ENCODE measurements around the gene CDON. TPM values are rescaled to one million over a fixed set of nuclear protein-coding genes. Genes with fewer than 3 reads are reported as not detected.

Gene CDON
- total RNA-seq, 2 donors from 2014 or later, result 5.6 to 7.3 TPM

DNA sequence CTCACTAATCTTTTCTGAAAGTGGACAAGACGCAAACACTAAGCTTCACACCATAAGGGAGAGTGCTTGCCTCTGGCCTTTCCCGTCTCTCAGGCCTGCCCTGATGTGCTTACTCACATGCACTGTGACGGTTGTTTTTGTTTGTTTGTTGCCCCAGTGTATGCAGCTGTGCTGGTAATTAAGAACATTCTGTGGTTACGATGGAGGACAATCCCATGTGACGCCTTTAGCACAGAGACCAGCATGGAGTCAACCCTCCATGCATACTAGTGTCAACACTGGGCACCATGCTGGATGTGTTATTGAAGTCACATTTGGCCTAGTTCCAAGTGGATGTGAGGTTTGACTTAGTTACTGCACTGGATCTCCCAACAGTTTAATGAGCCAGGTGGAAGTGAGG is 27.8 kb upstream of the CDON start:
- 100% methylated on average over 5 of the region's 5 CpGs for WGBS, 2 donors
- no peak for ATAC-seq
- no peaks in the 10 kb centered on the region for H3K36me3 ChIP-seq (replicated peaks in 1 of 2; ENCODE audit: insufficient read depth in 1 of 2, low read depth in 2 of 2)

GRCh38 chr11:126088999-126089398 is 26.3 kb upstream of the CDON start:
- Histone ChIP-seq H3K36me3 (replicated peaks in 1 of 2; ENCODE audit: insufficient read depth in 1 of 2, low read depth in 2 of 2) (no peaks in the 10 kb centered on the region), H3K27ac (no peak overlapping the region), H3K27me3 (no peaks in the 10 kb centered on the region), H3K4me3 (no peak overlapping the region), H3K4me1 (peaks cover 17% of the 10 kb centered on the region), H3K9me3 (no peaks in the 10 kb centered on the region)
- DNase-seq (no peak), ATAC-seq (no peak)
- WGBS, 2 donors, result 28 to 44% methylated on average over 1 of the region's 1 CpG
- intact Hi-C loops (cut with DNase I), result no loop called here
- TF ChIP-seq, protein P1, sequence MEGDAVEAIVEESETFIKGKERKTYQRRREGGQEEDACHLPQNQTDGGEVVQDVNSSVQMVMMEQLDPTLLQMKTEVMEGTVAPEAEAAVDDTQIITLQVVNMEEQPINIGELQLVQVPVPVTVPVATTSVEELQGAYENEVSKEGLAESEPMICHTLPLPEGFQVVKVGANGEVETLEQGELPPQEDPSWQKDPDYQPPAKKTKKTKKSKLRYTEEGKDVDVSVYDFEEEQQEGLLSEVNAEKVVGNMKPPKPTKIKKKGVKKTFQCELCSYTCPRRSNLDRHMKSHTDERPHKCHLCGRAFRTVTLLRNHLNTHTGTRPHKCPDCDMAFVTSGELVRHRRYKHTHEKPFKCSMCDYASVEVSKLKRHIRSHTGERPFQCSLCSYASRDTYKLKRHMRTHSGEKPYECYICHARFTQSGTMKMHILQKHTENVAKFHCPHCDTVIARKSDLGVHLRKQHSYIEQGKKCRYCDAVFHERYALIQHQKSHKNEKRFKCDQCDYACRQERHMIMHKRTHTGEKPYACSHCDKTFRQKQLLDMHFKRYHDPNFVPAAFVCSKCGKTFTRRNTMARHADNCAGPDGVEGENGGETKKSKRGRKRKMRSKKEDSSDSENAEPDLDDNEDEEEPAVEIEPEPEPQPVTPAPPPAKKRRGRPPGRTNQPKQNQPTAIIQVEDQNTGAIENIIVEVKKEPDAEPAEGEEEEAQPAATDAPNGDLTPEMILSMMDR (IDR thresholded peaks at IDR 0.05), result no peak
- TF ChIP-seq POLR2A (IDR thresholded peaks at IDR 0.05), result no peak

More for the DNA sequence above, 27.8 kb upstream of the CDON start:
- H3K27ac ChIP-seq, result no peak overlapping the region
- intact Hi-C loops (cut with DNase I), result no loop called here
- no peaks in the 10 kb centered on the region for H3K9me3 ChIP-seq
- no peak overlapping the region for H3K4me3 ChIP-seq
- no peak for DNase-seq
- peaks cover 10% of the 10 kb centered on the region for H3K4me1 ChIP-seq
- H3K27me3 ChIP-seq, result no peaks in the 10 kb centered on the region
- TF ChIP-seq, protein P1 (IDR thresholded peaks at IDR 0.05), result no peak
- TF ChIP-seq POLR2A (IDR thresholded peaks at IDR 0.05), result no peak

DNA sequence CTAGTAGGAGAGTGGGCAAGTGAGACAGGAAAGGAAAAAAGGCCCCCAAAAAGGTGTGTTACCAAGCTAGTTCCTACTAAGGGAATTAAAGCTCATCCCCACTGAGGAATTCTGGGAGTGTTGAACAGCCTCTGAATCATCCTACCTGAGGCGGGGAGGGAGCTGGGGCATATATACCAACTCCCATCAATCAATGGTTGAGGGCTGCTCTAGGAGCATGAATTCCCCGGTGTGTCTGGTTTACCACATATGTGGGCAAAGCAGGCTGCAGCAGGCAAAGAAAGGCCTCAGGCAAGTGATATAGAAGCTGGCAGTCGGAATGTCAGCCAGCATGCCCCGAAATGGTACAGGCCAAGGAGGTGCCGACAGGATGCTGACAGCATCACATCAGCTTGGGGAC is 23.6 kb upstream of the CDON start:
- intact Hi-C loops (cut with DNase I), result no loop called here
- no peak for DNase-seq
- H3K27ac ChIP-seq, result no peak overlapping the region
- 77 to 78% methylated on average over 5 of the region's 5 CpGs for WGBS, 2 donors
- TF ChIP-seq POLR2A (IDR thresholded peaks at IDR 0.05), result no peak
- TF ChIP-seq, protein P1 (IDR thresholded peaks at IDR 0.05), result no peak
- H3K9me3 ChIP-seq, result no peaks in the 10 kb centered on the region
- ATAC-seq, result no peak
- H3K36me3 ChIP-seq (replicated peaks in 1 of 2; ENCODE audit: insufficient read depth in 1 of 2, low read depth in 2 of 2), result no peaks in the 10 kb centered on the region
- no peak overlapping the region for H3K4me3 ChIP-seq
- peaks cover 9% of the 10 kb centered on the region for H3K4me1 ChIP-seq
- no peaks in the 10 kb centered on the region for H3K27me3 ChIP-seq

DNA sequence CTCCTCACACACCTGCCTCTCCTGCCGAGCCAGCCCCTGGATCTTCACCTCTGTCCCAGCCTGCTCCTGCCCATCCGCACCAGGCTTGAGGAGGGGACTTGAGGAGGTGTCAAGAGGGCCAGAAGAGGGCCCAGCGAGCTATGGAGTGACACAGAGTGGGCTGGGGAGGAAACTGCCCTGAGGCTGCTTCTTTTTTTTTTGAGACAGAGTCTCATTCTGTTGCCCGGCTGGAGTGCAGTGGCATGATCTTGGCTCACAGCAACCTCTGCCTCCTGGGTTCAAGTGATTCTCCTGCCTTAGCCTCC is 21.9 kb upstream of the CDON start:
- DNase-seq (no peak), ATAC-seq (no peak)
- no peak overlapping the region for H3K27ac ChIP-seq
- H3K4me1 ChIP-seq, result peaks cover 24% of the 10 kb centered on the region
- intact Hi-C loops (cut with DNase I), result no loop called here
- no peak overlapping the region for H3K4me3 ChIP-seq
- 69 to 78% methylated on average over 4 of the region's 4 CpGs for WGBS, 2 donors
- no peaks in the 10 kb centered on the region for H3K27me3 ChIP-seq
- TF ChIP-seq, protein P1 (IDR thresholded peaks at IDR 0.05), result no peak
- no peak for TF ChIP-seq POLR2A (IDR thresholded peaks at IDR 0.05)
- H3K9me3 ChIP-seq, result no peaks in the 10 kb centered on the region
- H3K36me3 ChIP-seq (replicated peaks in 1 of 2; ENCODE audit: insufficient read depth in 1 of 2, low read depth in 2 of 2), result no peaks in the 10 kb centered on the region

- Histone ChIP-seq H3K4me1 (peaks cover 27% of the 10 kb centered on the region), H3K27ac (no peak overlapping the region), H3K9me3 (no peaks in the 10 kb centered on the region), H3K4me3 (no peak overlapping the region), H3K36me3 (replicated peaks in 1 of 2; ENCODE audit: insufficient read depth in 1 of 2, low read depth in 2 of 2) (no peaks in the 10 kb centered on the region), H3K27me3 (no peaks in the 10 kb centered on the region)
- WGBS, 2 donors, result 57 to 62% methylated on average over 10 to 12 of the region's 12 CpGs
- TF ChIP-seq, protein P1 (IDR thresholded peaks at IDR 0.05), result no peak
- TF ChIP-seq POLR2A (IDR thresholded peaks at IDR 0.05), result no peak
- ATAC-seq (no peak), DNase-seq (peak in 2 of 4 donors; percentile 26 to 42)
- intact Hi-C loops (cut with DNase I), result no loop called here
Observed at GRCh38 chr11:126083829-126084607, 21.4 kb upstream of the CDON start.

Measured in body of pancreas (tissue), 4 donors.